Right atrium auricular region (tissue), 2 donors: ENCODE data around the gene RFX5. TPM values are rescaled to one million over a fixed set of nuclear protein-coding genes. Genes with fewer than 3 reads are reported as not detected.

Source experiments
- DNase-seq: peaks from one replicate; pipeline ENCODE4 v3.0.0-alpha.2; 2019; ENCODE audit warnings: low spot score
- H3K27ac ChIP-seq, 2 donors: fragments of 200-600 bp; sonication (generic); 1 replicate in 1 of 2; 2 replicates in 1 of 2; pipeline ENCODE4 v1.5.1; 2016 to 2019
- H3K27me3 ChIP-seq, 2 donors: fragments of 200-600 bp; sonication (generic); one replicate each; pipeline versions ENCODE4 v1.5.1 to v1.6.0; 2017 to 2019
- H3K36me3 ChIP-seq: fragments of 200-600 bp; sonication (generic); one replicate; pipeline ENCODE4 v1.5.1; 2016
- H3K4me1 ChIP-seq, 2 donors: fragments of 200-600 bp; sonication (generic); one replicate each; pipeline versions ENCODE4 v1.5.1 to v1.6.0; 2017 to 2019
- H3K4me3 ChIP-seq, 2 donors: fragments of 200-600 bp; sonication (generic); 1 replicate in 1 of 2; 2 replicates in 1 of 2; pipeline ENCODE4 v1.5.1; 2017 to 2019; ENCODE audit warnings: mild to moderate bottlenecking in 1 of 2, moderate library complexity in 1 of 2
- H3K9me3 ChIP-seq, 2 donors: fragments of 200-600 bp; sonication (generic); one replicate each; pipeline ENCODE4 v1.5.1; 2019
- total RNA-seq, 2 donors: library from RNA; depleted of rRNA; stranded (reverse); fragments of >200 nt; gene quantifications; one replicate each; pipeline ENCODE4 v1.1.0, GENCODE V29; 2016
- TF ChIP-seq, protein P1 (sequence below), 2 donors: fragments of 200-600 bp; sonication (generic); IDR thresholded peaks; one replicate each; pipeline ENCODE4 v1.5.1; 2019; ENCODE audit warnings: antibody characterized with exemption in 2 of 2

RFX5 gene
- total RNA-seq, 2 donors from 2014 or later, result 17.9 to 20.2 TPM

DNA sequence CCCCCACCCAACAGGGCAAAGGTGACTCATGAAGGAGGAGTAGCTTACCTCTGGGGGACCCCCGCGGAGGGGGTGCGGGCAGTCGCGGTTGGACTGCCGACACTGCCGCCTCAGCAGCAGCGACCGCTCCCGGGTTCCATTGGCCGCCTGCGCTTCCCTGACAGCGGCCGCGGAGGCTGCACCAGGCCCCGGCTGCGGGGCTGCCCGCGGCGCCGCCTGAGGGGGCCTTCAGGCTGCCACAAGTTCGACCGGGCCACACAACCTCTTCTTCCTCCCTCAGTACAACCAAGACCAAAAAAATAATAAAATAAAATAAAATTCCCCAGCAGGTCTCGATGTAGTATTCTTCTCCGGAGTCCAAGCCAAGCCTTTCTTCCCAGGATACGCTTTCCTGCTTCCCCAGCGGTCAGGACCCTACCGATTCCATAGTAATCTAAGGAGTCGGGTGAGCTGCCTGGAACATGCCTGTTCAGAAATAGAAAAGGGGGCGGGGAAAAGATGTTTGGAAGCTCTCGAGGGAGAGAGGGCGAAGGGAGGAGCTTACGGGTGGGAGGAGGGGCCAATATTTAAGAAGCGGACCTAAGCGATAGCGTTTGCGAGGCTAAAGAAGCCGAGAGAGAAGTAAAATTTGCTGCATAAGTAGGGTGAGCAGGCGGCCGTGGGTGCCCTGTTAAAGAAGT, 19.7 kb downstream of the RFX5 start, which contains the start of gene PI4KB:
Gene PI4KB (minus strand): TSS at position 194 of the 680 bp plus-strand sequence. CDS start 10,935 bp downstream, outside the sequence.
- Histone ChIP-seq H3K9me3 (no peaks in the 10 kb centered on the region), H3K36me3 (peaks cover 28% of the 10 kb centered on the region), H3K4me3 (peak within 1 kb of the TSS; percentile 84 to 90), H3K4me1 (peaks cover 0 to 39% of the 10 kb centered on the region in 2 donors), H3K27me3 (no peaks in the 10 kb centered on the region), H3K27ac (peak within 1 kb of the TSS; percentile 91 to 93)
- TF ChIP-seq, protein P1, sequence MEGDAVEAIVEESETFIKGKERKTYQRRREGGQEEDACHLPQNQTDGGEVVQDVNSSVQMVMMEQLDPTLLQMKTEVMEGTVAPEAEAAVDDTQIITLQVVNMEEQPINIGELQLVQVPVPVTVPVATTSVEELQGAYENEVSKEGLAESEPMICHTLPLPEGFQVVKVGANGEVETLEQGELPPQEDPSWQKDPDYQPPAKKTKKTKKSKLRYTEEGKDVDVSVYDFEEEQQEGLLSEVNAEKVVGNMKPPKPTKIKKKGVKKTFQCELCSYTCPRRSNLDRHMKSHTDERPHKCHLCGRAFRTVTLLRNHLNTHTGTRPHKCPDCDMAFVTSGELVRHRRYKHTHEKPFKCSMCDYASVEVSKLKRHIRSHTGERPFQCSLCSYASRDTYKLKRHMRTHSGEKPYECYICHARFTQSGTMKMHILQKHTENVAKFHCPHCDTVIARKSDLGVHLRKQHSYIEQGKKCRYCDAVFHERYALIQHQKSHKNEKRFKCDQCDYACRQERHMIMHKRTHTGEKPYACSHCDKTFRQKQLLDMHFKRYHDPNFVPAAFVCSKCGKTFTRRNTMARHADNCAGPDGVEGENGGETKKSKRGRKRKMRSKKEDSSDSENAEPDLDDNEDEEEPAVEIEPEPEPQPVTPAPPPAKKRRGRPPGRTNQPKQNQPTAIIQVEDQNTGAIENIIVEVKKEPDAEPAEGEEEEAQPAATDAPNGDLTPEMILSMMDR (IDR thresholded peaks at IDR 0.05), result no peak
- DNase-seq, result peak; percentile 92

- H3K36me3 ChIP-seq, result peaks cover 34% of the 10 kb centered on the region
- TF ChIP-seq, protein P1 (IDR thresholded peaks at IDR 0.05), result no peak
- peak overlapping the region; percentile 91 to 93 for H3K27ac ChIP-seq
- peak overlapping the region; percentile 84 to 90 for H3K4me3 ChIP-seq
- H3K4me1 ChIP-seq, result peaks cover 0 to 39% of the 10 kb centered on the region in 2 donors
- no peaks in the 10 kb centered on the region for H3K27me3 ChIP-seq
- DNase-seq, result peak; percentile 68
- H3K9me3 ChIP-seq, result no peaks in the 10 kb centered on the region
Measured at GRCh38 chr1:151326619-151327222, 20.3 kb downstream of the RFX5 start.

DNA sequence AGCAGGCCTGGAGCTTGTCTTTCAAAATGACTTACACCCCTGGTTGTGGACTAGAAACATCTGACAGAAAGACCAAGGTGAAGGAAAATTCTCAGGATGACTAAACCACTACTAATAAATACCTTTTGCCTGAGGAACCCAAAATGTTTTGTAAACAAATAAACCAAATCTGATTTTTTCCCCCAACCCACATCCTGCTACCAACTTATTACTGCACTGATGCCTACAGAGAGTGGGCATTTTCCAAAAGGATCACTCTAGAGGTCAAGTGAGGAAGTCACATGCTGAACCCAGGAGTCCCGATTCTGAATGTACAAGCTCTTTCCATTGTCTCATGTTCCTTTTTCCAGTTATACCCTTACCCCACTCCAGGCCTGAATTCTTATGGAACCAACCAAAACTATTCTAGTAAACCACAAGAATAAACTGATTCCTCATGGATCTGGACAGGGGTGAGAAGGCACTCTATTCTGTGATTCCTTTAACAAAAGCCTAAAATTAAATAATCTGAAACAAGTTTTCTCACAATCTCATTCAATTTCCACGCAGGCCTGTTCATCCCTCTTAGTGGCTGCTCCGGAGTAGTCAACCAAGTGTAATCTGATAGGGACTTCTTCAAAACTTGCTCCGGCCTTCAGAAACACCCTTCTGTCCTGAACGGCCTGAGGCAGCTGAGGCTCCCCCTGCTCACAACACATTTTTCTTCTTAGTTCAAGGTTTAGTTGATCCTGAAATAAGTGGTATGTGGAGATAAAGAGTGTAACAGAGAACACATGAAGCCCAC, 21.2 kb downstream of the RFX5 start:
- Histone ChIP-seq H3K4me3 (peak overlapping the region; percentile 84 to 90), H3K9me3 (no peaks in the 10 kb centered on the region), H3K4me1 (peaks cover 0 to 39% of the 10 kb centered on the region in 2 donors), H3K27ac (peak overlapping the region; percentile 91 to 93), H3K27me3 (no peaks in the 10 kb centered on the region), H3K36me3 (peaks cover 34% of the 10 kb centered on the region)
- no peak for DNase-seq
- TF ChIP-seq, protein P1 (IDR thresholded peaks at IDR 0.05), result no peak

DNA sequence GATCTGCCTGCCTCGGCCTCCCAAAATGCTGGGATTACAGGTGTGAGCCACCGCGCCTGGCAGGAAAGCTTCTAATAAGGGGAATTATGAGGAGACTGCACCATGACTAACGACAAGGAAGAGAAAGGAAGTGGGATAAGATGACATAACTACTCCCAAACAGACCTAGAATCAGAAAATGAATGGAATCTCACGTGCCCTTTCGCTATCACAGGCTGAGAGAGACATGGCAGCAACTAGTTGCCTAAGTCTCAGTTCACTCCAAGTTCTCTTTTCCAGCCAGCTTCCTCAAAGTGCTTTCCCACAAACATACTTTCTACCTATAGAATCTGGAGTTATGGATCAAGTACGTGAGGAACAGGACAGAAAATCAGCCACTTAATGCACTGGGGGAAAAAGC, 21.8 kb downstream of the RFX5 start:
- peaks cover 34% of the 10 kb centered on the region for H3K36me3 ChIP-seq
- no peak for DNase-seq
- H3K9me3 ChIP-seq, result no peaks in the 10 kb centered on the region
- no peaks in the 10 kb centered on the region for H3K27me3 ChIP-seq
- H3K4me3 ChIP-seq, result no peak overlapping the region
- peaks cover 0 to 39% of the 10 kb centered on the region in 2 donors for H3K4me1 ChIP-seq
- TF ChIP-seq, protein P1 (IDR thresholded peaks at IDR 0.05), result no peak
- peak overlapping the region in 1 of 2 donors; percentile 91 for H3K27ac ChIP-seq

GRCh38 chr1:151324390-151324930, 22.6 kb downstream of the RFX5 start:
- TF ChIP-seq, protein P1 (IDR thresholded peaks at IDR 0.05), result no peak
- DNase-seq, result no peak
- no peaks in the 10 kb centered on the region for H3K27me3 ChIP-seq
- H3K9me3 ChIP-seq, result no peaks in the 10 kb centered on the region
- peaks cover 0 to 39% of the 10 kb centered on the region in 2 donors for H3K4me1 ChIP-seq
- H3K27ac ChIP-seq, result no peak overlapping the region
- H3K36me3 ChIP-seq, result peaks cover 34% of the 10 kb centered on the region
- H3K4me3 ChIP-seq, result no peak overlapping the region
